Stimulated activated naive CD8-positive, alpha-beta T cell treated with anti-CD3 and anti-CD28 coated beads, Interleukin-15, Interleukin-2, amounts not matched to agents 100 ng/mL and 50 ng/mL, for 24 hours (primary cell): ENCODE results near the gene COL9A3.

Experiments
- H3K27ac Mint-ChIP-seq: one replicate; pipeline ENCODE4 v1.8.0; 2021; ENCODE audit warnings: mild to moderate bottlenecking, mixed read lengths
- H3K27me3 Mint-ChIP-seq: one replicate; pipeline ENCODE4 v1.8.0; 2021; ENCODE audit warnings: mixed read lengths
- H3K36me3 Mint-ChIP-seq: one replicate; pipeline ENCODE4 v1.8.0; 2021; ENCODE audit warnings: low read depth, mixed read lengths
- H3K4me1 Mint-ChIP-seq: one replicate; pipeline ENCODE4 v1.8.0; 2021; ENCODE audit warnings: low read depth, mixed read lengths
- H3K4me3 Mint-ChIP-seq: one replicate; pipeline ENCODE4 v1.8.0; 2021; ENCODE audit warnings: mild to moderate bottlenecking, mixed read lengths
- H3K9me3 Mint-ChIP-seq: one replicate; pipeline ENCODE4 v1.8.0; 2021; ENCODE audit warnings: mixed read lengths

The COL9A3 gene

DNA sequence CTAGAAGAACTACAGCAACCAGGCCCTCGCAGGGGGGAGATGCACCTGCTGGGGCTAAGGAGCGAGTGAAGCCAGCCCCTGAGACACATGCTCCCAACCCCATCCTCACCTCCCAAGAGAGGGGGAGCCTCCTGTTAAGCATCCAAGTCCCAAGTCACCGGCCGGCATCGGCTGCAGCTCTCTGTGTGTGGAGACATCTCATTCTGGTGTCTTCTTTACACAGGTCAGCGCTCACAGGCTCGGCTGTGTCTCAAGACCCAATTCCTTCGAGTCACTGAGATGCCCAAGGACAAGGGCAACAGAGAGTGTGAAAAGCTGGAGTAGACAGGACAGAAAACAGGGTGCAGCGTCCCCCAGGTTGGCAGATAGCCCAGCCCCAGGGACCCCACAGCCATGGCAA, 41.6 kb upstream of the COL9A3 start:
- Mint-ChIP-seq H3K27me3 (no peaks in the 10 kb centered on the region), H3K9me3 (no peaks in the 10 kb centered on the region), H3K36me3 (no peaks in the 10 kb centered on the region), H3K27ac (no peak overlapping the region), H3K4me3 (no peak overlapping the region), H3K4me1 (peaks cover 40% of the 10 kb centered on the region)

GRCh38 chr20:62776035-62776691, 40.7 kb upstream of the COL9A3 start:
- peak overlapping the region; percentile 62 for H3K4me3 Mint-ChIP-seq
- H3K4me1 Mint-ChIP-seq, result peaks cover 40% of the 10 kb centered on the region
- H3K36me3 Mint-ChIP-seq, result no peaks in the 10 kb centered on the region
- H3K27me3 Mint-ChIP-seq, result no peaks in the 10 kb centered on the region
- no peaks in the 10 kb centered on the region for H3K9me3 Mint-ChIP-seq
- H3K27ac Mint-ChIP-seq, result peak overlapping the region; percentile 97

DNA sequence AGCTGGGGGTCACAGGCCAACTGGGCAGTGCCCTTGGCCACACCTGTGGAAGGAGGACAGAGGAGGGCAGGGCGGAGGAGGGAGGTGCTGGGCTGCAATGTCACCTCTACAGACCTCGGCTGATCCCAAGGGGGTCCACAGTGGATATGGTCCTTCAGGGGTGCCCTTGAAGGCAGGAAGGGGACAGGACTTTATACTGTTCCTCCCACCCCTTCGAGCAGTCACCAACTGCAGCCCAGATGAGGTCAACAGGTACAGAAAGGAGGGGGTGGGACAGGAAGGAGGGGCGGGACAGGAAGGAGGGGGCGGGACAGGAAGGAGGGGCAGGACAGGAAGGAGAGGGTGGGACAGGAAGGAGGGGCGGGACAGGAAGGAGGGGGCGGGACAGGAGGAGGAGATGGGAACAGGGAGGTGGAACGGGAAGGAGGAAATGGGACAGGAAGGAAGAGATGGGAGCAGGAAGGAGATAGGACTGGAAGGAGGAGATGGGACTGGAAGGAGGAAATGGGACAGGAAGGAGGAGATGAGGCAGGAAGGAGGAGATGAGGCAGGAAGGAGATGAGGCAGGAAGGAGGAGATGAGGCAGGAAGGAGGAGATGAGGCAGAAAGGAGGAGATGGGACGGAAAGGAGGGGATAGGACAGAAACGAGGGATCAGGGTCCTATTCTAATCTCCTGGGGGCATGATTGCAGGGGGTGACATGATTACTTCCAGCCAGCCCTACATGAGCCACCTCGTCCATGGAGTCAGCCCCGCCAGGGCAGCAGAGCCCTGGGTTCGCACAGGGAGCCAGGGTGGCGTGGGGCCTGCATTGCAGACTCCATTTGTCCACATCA, 39.9 kb upstream of the COL9A3 start:
- H3K4me1 Mint-ChIP-seq, result peaks cover 40% of the 10 kb centered on the region
- H3K36me3 Mint-ChIP-seq, result no peaks in the 10 kb centered on the region
- peak overlapping the region; percentile 97 for H3K27ac Mint-ChIP-seq
- H3K4me3 Mint-ChIP-seq, result peak overlapping the region; percentile 62
- H3K9me3 Mint-ChIP-seq, result no peaks in the 10 kb centered on the region
- H3K27me3 Mint-ChIP-seq, result no peaks in the 10 kb centered on the region

DNA sequence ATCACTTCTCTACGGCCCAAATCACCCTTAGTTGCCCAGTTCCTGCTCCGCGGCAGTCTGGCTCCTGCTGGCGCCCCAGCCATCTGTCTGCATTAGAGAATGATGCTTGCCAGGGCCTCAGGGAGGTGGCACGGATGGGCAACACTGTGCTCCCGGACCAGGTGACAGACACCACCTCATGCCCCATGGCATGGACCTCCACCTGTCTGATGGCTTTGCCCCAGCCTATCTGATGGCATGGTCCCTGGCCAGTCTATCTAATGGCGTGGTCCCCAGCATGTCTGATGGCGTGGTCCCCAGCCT, 39.4 kb upstream of the COL9A3 start:
- Mint-ChIP-seq H3K4me1 (peaks cover 38% of the 10 kb centered on the region), H3K9me3 (no peaks in the 10 kb centered on the region), H3K27me3 (no peaks in the 10 kb centered on the region), H3K36me3 (no peaks in the 10 kb centered on the region), H3K4me3 (no peak overlapping the region), H3K27ac (peak overlapping the region; percentile 97)

DNA sequence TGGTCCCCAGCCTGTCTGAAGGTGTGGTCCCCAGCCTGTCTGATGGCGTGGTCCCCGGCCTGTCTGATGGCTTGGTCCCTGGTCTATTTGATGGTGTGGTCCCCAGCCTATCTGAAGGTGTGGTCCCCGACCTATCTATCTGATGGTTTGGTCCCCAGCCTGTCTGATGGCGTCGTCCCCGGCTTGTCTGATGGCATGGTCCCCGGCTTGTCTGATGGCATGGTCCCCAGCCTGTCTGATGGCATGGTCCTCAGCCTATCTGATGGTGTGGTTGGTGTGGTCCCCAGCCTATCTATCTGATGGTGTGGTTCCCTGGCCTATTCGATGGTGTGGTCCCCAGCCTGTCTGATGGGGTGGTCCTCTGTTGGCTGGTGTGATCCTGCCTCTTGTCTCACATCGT, 38.8 kb upstream of the COL9A3 start:
- Mint-ChIP-seq H3K36me3 (no peaks in the 10 kb centered on the region), H3K9me3 (no peaks in the 10 kb centered on the region), H3K27ac (no peak overlapping the region), H3K27me3 (no peaks in the 10 kb centered on the region), H3K4me3 (no peak overlapping the region), H3K4me1 (peaks cover 37% of the 10 kb centered on the region)

DNA sequence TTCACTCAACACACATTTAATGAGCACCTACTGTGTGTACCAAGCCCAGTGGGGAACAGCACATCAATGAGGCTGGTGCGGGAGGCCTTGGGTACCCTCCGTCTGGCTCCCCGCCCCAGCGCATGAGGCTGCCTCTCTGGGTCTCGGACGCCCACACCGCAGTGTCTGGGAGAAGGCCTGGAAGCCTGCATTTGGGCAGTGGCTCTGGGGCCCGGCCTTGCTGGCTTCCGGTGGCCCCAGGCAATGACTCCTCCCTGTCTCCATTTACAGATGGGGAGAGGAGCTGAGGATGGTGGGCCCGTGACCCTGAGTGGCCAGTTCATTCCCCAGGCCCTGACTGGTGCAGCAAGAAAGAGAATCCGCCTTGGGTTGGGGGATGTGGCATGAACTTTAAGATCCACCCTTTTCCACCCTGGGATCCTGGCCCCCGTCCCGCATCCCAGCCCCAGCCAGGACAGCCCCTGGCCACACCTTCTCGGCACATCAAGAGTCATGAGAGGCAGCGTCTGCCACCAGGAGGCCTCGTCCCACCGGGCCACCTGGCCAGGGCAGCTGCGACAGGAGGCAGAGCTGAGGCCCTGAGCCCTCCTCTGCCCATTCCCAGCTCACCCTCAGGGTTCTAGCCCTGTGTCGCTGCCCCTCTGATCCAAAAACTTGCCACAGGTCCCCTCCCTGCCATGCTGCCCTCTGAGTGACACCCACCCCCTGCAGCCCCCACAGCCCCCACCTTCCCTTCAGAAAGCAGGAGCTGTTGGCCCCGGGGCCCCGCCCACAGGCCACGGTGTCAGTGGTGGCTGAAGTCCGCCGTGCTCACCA, 38.0 kb upstream of the COL9A3 start:
- Mint-ChIP-seq H3K27ac (no peak overlapping the region), H3K36me3 (no peaks in the 10 kb centered on the region), H3K4me3 (no peak overlapping the region)

DNA sequence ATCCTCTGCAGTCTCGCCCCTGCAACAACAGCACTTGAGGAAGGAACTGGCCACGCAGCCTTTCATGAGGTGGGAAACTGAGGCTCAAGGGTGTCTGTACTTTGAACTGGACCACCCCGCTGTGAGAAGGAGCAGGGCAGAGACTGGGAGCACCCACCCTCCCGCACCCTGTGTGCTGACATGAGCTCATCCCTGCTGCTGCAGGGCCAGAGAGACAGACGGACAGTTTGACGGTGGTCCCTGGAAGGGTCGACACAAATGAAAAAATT, 37.5 kb upstream of the COL9A3 start:
- H3K4me1 Mint-ChIP-seq, result peaks cover 32% of the 10 kb centered on the region
- no peaks in the 10 kb centered on the region for H3K27me3 Mint-ChIP-seq
- no peaks in the 10 kb centered on the region for H3K36me3 Mint-ChIP-seq
- H3K27ac Mint-ChIP-seq, result no peak overlapping the region
- H3K4me3 Mint-ChIP-seq, result no peak overlapping the region
- no peaks in the 10 kb centered on the region for H3K9me3 Mint-ChIP-seq

More for the DNA sequence above, 38.0 kb upstream of the COL9A3 start:
- peaks cover 37% of the 10 kb centered on the region for H3K4me1 Mint-ChIP-seq
- H3K27me3 Mint-ChIP-seq, result no peaks in the 10 kb centered on the region
- no peaks in the 10 kb centered on the region for H3K9me3 Mint-ChIP-seq

DNA sequence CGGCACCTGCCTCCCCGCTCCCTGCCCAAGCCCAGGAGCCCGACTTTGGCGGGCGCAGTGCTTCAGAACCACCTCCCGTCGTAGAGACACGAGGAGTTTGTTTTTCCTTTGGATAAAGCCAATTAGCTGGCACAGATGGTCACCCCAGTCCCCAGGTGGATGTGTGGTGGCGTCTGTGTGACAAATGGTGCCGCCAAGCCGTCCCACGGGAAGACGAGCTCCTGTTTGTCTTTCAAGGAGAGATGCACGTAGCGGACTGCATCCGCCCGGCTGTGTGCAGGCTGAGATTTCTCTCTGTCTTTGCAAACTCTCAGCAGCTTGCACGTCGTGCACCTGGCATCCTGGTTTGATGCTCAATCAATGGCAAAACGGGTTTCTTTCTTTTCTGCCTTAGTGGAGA, 36.6 kb upstream of the COL9A3 start:
- Mint-ChIP-seq H3K4me1 (peaks cover 23% of the 10 kb centered on the region), H3K27ac (no peak overlapping the region), H3K36me3 (no peaks in the 10 kb centered on the region), H3K9me3 (no peaks in the 10 kb centered on the region), H3K27me3 (no peaks in the 10 kb centered on the region), H3K4me3 (no peak overlapping the region)

- Mint-ChIP-seq H3K9me3 (no peaks in the 10 kb centered on the region), H3K36me3 (no peaks in the 10 kb centered on the region)
These were observed 36.2 kb upstream of the COL9A3 start for GRCh38 chr20:62780696-62781095.

DNA sequence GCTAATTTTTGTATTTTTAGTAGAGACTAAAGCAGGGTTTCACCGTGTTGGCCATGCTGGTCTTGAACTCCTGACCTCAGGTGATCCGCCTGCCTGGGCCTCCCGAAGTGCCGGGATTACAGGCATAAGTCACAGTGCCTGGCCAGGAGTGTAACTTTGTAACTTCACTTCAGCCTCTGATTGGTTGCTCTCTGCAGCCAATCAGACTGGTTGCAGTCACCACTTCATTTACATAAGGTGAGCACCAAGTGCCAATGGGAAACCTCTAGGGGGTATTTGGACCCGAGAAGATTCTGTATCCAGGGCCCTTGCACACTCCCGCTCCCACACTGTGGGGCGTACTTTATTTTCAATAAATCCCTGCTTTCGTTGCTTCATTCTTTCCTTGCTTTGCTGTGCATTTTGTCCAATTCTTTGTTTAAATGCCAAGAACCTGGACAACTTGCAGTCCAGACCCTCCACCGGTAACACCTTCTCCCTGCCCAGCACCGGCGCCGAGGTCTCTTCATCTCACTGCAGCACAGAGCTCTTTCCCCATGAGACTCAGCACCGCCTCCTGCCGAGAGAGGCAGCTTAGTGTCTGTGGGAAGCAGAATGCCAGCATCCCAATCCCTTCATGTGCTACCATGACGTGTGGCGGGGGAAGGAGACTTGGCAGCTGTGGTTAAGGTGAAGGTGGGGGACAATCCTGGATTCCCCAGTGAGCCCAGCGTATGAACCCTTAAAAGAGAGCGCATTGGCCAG, 34.5 kb upstream of the COL9A3 start:
- no peak overlapping the region for H3K27ac Mint-ChIP-seq
- no peaks in the 10 kb centered on the region for H3K36me3 Mint-ChIP-seq
- H3K4me1 Mint-ChIP-seq, result peaks cover 6% of the 10 kb centered on the region
- H3K4me3 Mint-ChIP-seq, result no peak overlapping the region
- H3K27me3 Mint-ChIP-seq, result no peaks in the 10 kb centered on the region
- H3K9me3 Mint-ChIP-seq, result no peaks in the 10 kb centered on the region

More at GRCh38 chr20:62780696-62781095, 36.2 kb upstream of the COL9A3 start:
- no peaks in the 10 kb centered on the region for H3K27me3 Mint-ChIP-seq
- H3K4me3 Mint-ChIP-seq, result no peak overlapping the region
- no peak overlapping the region for H3K27ac Mint-ChIP-seq
- peaks cover 18% of the 10 kb centered on the region for H3K4me1 Mint-ChIP-seq

- no peak overlapping the region for H3K27ac Mint-ChIP-seq
- no peaks in the 10 kb centered on the region for H3K36me3 Mint-ChIP-seq
- H3K4me1 Mint-ChIP-seq, result peaks cover 9% of the 10 kb centered on the region
- no peaks in the 10 kb centered on the region for H3K9me3 Mint-ChIP-seq
- no peak overlapping the region for H3K4me3 Mint-ChIP-seq
- H3K27me3 Mint-ChIP-seq, result no peaks in the 10 kb centered on the region
These were observed 34.0 kb upstream of the COL9A3 start for GRCh38 chr20:62782893-62783278.

DNA sequence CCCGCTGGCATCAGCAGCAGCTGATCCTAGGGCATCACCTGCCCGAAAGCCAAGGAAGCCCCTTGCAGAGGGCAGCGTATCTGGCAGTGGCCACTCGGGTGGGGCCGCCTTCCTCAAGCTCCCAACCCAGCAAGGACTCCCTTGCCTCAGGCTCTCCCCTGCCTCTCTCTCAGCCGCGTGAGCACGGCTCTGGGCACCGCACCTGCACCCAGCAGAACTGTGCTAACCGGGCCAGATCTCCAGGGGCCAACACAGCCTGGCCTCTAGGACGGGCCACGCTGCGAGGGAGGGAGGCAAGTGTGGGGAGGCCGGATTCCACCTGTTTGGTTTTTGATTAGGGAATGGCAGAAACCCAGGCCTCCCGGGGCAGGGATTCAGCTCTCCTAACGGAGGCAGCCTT, 32.4 kb upstream of the COL9A3 start:
- H3K4me1 Mint-ChIP-seq, result peaks cover 9% of the 10 kb centered on the region
- H3K27ac Mint-ChIP-seq, result no peak overlapping the region
- no peak overlapping the region for H3K4me3 Mint-ChIP-seq
- no peaks in the 10 kb centered on the region for H3K27me3 Mint-ChIP-seq
- H3K36me3 Mint-ChIP-seq, result no peaks in the 10 kb centered on the region
- H3K9me3 Mint-ChIP-seq, result no peaks in the 10 kb centered on the region

GRCh38 chr20:62785393-62785792, 31.5 kb upstream of the COL9A3 start:
- Mint-ChIP-seq H3K9me3 (no peaks in the 10 kb centered on the region), H3K4me1 (peaks cover 9% of the 10 kb centered on the region), H3K4me3 (no peak overlapping the region), H3K27ac (no peak overlapping the region), H3K36me3 (no peaks in the 10 kb centered on the region), H3K27me3 (no peaks in the 10 kb centered on the region)

GRCh38 chr20:62786157-62786556, 30.7 kb upstream of the COL9A3 start:
- Mint-ChIP-seq H3K27ac (no peak overlapping the region), H3K4me1 (peaks cover 10% of the 10 kb centered on the region), H3K27me3 (no peaks in the 10 kb centered on the region), H3K9me3 (no peaks in the 10 kb centered on the region), H3K4me3 (no peak overlapping the region), H3K36me3 (no peaks in the 10 kb centered on the region)

DNA sequence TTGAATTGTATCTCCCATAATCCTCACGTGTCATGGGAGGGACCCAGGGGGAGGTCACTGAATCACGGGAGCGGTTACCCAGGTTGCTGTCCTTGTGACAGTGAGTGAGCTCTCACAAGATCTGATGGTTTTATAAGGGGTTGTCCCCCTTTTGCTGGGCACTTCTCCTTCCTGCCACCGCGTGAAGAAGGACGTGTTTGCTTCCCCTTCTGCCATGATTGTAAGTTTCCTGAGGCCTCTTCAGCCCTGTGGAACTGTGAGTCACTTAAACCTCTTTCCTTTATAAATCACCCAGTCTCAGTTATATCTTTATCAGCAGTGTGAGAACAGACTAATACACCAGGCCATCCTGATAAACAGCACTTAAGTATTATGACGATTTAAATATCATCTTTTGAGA, 29.5 kb upstream of the COL9A3 start:
- Mint-ChIP-seq H3K4me1 (peaks cover 16% of the 10 kb centered on the region), H3K27ac (no peak overlapping the region), H3K36me3 (no peaks in the 10 kb centered on the region), H3K9me3 (no peaks in the 10 kb centered on the region), H3K27me3 (no peaks in the 10 kb centered on the region), H3K4me3 (no peak overlapping the region)
